ENCODE results near the gene TMEM63C.
"Not testable (repeated sequence)": the region's sequence is repeated elsewhere in the genome, so short reads cannot be mapped to it uniquely, and the experiment has no call there.

The TMEM63C gene

DNA sequence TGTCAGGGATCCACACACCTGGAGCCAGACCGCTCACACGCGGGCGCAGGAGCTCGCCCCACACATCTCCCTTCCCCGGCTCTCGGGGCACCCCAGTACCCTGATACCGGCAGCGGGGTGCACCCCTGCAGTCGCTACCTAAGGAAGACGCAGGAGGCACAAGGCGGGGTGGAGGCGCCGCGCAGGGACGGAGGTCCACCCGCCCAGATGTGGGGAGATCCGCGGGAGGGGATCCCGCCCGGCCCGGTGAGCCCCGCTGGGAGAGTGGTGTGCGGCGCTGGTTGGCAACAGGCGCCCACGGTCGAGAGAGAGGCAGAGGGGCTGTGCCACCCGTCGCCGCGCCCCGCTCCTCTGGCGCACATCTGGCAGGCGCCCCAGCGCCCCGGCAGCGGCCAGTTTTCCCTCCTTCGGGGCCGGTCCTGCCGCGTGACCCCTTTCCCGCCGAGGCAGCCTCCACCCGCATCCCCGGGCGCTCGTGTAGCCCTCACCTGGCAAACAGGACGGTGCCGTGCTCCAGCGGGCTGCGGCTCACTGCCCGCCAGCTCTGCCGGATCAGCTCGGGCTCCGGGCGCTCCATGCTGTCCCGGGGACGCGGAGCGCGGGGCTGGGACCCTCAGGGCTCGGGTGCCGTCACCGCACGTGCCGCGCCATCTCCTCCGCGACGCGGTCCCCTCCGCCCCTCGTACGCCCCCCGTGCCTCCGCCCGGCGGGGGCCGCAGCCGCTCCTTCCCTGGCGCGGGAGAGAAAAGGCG, 88.9 kb downstream of the TMEM63C start:
- H3K4me3 Mint-ChIP-seq, result peak overlapping the region in 1 of 2 donors; percentile 25

DNA sequence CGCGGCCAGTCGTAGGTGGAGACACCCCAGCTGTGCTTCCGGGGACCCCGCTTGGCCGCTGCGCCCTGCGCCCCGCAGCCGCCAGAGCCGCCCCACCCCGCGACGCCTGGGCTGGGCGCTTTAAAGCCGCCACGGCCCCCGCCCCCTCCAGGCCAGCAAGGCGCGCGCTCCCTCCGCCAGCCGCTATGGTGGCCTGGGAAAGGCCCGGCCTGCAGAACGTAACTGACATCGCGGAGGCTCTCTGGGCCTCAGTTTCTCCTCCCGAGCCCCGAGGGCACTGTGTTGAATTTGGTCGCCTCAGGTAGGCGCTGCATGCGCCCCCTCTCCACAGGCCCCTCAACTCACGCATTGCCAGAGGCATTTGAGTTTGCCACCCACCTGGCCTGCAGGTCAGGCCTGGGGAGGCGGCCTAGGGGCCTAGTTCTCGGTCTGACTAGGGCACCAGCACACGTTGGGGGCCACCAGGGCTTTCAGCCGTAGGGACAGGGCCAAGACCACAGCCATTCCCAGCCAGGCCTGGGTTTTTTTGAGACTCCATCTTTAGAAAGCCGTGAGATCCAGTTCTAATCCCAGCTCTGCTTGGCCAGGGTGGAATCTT, 89.6 kb downstream of the TMEM63C start, which contains the start of gene NGB:
TSS of gene NGB (minus strand) at position 94 of the 598 bp plus-strand sequence. CDS start 269 bp downstream, outside the sequence.
- peaks cover 42 to 54% of the 10 kb centered on the region in 2 donors for H3K27me3 Mint-ChIP-seq

More for the DNA sequence above, 88.9 kb downstream of the TMEM63C start:
- H3K9me3 Mint-ChIP-seq, result peaks cover 2 to 6% of the 10 kb centered on the region in 2 donors
- peaks cover 2 to 26% of the 10 kb centered on the region in 2 donors for H3K36me3 Mint-ChIP-seq
- H3K27ac Mint-ChIP-seq, result no peak overlapping the region
- no peak for ATAC-seq (replicated peaks)
- peaks cover 5 to 18% of the 10 kb centered on the region in 2 donors for H3K4me1 Mint-ChIP-seq
- H3K27me3 Mint-ChIP-seq, result peaks cover 42 to 54% of the 10 kb centered on the region in 2 donors
- DNase-seq, result no peak

DNA sequence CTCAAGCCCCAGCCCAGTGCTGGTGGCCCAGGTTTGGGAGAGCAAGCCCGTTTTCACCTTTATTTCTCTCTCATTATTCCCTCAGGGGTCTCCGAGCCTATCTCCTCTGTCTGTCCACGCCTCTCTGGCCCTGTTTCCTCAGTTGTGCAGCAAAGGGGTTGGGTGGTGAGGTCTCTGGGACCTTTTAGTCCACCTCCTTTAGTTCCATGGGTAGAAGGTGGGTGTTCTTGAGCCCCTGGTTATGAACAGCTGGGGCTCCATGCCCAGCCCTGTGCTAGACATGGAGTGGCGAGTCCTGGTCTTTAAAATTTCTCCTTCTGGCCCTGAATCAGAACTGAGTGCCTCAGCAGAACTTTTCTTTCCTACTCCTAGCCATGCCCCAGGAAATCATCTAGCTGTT, 90.7 kb downstream of the TMEM63C start:
- peaks cover 42 to 54% of the 10 kb centered on the region in 2 donors for H3K27me3 Mint-ChIP-seq
- ATAC-seq (replicated peaks), result no peak
- no peak for DNase-seq
- no peak overlapping the region for H3K4me3 Mint-ChIP-seq
- H3K9me3 Mint-ChIP-seq, result peaks cover 2 to 6% of the 10 kb centered on the region in 2 donors
- no peak overlapping the region for H3K27ac Mint-ChIP-seq
- peaks cover 5 to 18% of the 10 kb centered on the region in 2 donors for H3K4me1 Mint-ChIP-seq
- H3K36me3 Mint-ChIP-seq, result peaks cover 15 to 36% of the 10 kb centered on the region in 2 donors

More for the DNA sequence above, 89.6 kb downstream of the TMEM63C start, which contains the start of gene NGB:
- Mint-ChIP-seq H3K4me3 (peak within 1 kb of the TSS in 1 of 2 donors; percentile 37), H3K27ac (no peak within 1 kb of the TSS), H3K4me1 (peaks cover 5 to 18% of the 10 kb centered on the region in 2 donors), H3K36me3 (peaks cover 6 to 30% of the 10 kb centered on the region in 2 donors), H3K9me3 (peaks cover 2 to 6% of the 10 kb centered on the region in 2 donors)
- ATAC-seq (replicated peaks), result no peak
- no peak for DNase-seq

DNA sequence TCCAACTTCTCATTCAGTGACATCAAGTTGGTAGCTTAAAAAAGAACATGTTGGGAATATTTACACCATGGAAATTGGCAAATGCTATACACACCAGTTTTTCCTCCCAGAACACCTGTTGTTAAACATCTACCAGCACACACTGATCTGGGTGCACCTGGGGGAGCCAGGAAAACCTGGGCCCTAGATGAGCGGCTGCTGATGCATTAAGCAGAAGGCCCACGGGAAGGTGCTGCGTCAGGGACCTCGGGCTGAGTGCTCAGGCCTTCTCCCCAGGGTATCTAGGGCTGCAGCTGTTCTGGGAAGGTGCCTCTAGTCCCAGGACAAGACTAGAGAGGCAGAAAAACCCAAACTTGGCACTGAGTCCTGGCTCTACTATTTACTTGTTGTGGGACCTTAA, 92.2 kb downstream of the TMEM63C start:
- DNase-seq (no peak), ATAC-seq (replicated peaks) (no peak)
- Mint-ChIP-seq H3K9me3 (no peaks in the 10 kb centered on the region), H3K4me3 (no peak overlapping the region), H3K27me3 (peaks cover 30 to 42% of the 10 kb centered on the region in 2 donors), H3K27ac (no peak overlapping the region), H3K4me1 (peaks cover 5 to 18% of the 10 kb centered on the region in 2 donors), H3K36me3 (peaks cover 19 to 40% of the 10 kb centered on the region in 2 donors)

DNA sequence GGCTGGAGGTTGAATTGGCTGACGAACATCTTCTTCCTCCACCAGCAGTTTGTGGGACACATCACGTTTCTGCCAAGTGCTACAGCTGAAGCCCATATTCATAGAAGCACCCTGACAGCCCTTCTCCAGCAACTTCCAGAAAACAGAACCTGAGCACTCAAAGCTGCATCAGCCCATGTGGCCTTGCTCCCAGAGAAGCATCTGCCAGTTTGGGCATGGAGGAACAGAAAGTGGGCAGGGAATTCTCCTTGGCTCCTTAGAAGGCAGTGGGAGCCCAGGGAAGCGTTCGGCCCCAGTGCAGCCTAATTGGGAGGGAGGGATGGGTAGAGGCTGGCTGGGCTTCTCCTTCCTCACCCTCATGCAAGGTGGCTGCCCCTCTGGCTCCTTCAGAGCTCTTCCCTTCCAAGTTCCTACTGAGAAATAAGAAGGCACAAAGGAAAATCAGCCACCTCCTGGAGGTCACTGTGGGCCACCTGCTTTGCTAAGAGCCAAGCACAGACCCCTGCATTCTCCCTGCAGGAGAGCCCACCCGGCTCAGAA, 93.5 kb downstream of the TMEM63C start:
- H3K9me3 Mint-ChIP-seq, result no peaks in the 10 kb centered on the region
- no peak overlapping the region for H3K4me3 Mint-ChIP-seq
- no peak overlapping the region for H3K27ac Mint-ChIP-seq
- ATAC-seq (replicated peaks) (no peak), DNase-seq (no peak)
- peaks cover 26 to 51% of the 10 kb centered on the region in 2 donors for H3K36me3 Mint-ChIP-seq
- peaks cover 24 to 29% of the 10 kb centered on the region in 2 donors for H3K27me3 Mint-ChIP-seq
- H3K4me1 Mint-ChIP-seq, result peaks cover 3 to 13% of the 10 kb centered on the region in 2 donors

DNA sequence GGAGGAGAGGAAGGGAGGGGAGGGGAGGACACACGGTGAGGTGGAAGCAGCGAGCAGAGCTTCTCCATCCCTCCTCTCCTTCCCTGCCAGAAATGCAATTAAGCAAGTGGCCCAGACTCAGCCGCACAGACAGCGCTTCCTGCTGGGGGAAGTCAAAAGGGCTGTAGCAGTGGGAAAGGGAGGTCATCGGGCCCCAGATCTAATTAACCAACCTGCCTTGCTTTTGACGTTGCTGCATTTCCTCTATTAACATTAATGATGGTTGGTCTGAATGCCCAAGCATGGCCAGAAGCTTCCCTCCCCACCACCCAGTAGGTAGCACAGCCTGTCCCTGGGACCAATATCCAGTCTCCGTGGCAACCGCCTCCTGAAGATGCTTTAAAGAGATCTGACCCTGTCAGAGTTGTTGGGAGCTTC, 94.0 kb downstream of the TMEM63C start:
- Mint-ChIP-seq H3K27ac (no peak overlapping the region), H3K36me3 (peaks cover 28 to 56% of the 10 kb centered on the region in 2 donors), H3K9me3 (no peaks in the 10 kb centered on the region), H3K4me3 (no peak overlapping the region), H3K4me1 (peaks cover 0 to 9% of the 10 kb centered on the region in 2 donors), H3K27me3 (peaks cover 21 to 24% of the 10 kb centered on the region in 2 donors)
- no peak for ATAC-seq (replicated peaks)
- DNase-seq, result no peak

DNA sequence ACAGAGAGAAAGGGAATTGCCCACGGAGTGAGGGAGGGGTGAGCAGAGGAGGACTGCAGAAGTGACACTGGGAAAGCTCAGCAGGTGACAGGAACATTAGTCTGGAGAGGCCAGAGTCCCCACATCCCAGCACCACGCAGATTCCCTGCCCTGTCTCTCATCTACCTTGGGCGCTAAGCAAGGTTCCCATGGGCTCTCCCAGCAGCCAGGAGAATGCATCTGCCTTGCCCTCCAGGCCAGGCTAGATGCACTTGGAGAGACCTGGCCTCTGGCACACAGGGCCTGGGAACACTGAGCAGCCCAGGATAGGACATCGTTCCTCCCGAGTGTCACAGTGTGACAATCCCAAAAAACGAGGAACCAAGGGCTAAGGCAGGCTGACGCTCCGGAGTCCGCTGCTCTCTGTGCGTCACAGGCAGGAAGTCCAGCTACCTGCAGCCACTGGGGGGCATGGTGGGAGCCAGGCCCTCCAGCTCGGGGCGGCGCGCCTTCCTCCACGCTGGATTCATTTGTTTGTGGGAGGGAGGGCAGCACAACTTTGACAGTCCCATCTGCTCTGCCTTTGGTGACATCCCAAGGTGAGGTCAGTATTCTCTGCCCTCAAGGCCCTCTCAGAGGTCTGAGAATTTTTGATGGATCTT, 94.8 kb downstream of the TMEM63C start:
- Mint-ChIP-seq H3K27ac (no peak overlapping the region), H3K4me1 (peaks cover 0 to 5% of the 10 kb centered on the region in 2 donors), H3K4me3 (no peak overlapping the region), H3K27me3 (peaks cover 17 to 18% of the 10 kb centered on the region in 2 donors), H3K9me3 (no peaks in the 10 kb centered on the region), H3K36me3 (peaks cover 28 to 56% of the 10 kb centered on the region in 2 donors)
- DNase-seq (no peak), ATAC-seq (replicated peaks) (no peak)

DNA sequence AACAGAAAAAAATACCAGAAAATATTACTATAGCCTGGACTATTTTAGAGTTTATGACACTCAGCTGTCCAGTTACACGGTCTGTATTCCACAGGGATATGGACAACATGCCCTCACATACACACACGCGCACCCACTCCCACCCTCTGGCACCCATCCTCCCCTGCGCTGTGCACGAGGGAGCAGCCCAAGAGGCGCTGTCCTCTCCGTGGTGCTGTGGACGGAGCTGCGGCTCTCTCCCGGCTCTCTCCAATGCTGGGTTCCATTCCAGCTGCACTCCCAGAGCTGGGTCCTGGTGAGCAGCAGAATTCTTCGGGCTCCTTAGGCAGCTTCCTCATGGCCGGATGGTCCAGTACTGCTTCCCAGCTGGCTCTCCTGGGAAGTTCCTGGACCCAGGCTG, 95.4 kb downstream of the TMEM63C start:
- DNase-seq (no peak), ATAC-seq (replicated peaks) (no peak)
- peaks cover 28 to 57% of the 10 kb centered on the region in 2 donors for H3K36me3 Mint-ChIP-seq
- H3K27me3 Mint-ChIP-seq, result peaks cover 12% of the 10 kb centered on the region in 2 donors
- no peak overlapping the region for H3K27ac Mint-ChIP-seq
- H3K4me1 Mint-ChIP-seq, result no peaks in the 10 kb centered on the region
- H3K4me3 Mint-ChIP-seq, result no peak overlapping the region
- no peaks in the 10 kb centered on the region for H3K9me3 Mint-ChIP-seq

DNA sequence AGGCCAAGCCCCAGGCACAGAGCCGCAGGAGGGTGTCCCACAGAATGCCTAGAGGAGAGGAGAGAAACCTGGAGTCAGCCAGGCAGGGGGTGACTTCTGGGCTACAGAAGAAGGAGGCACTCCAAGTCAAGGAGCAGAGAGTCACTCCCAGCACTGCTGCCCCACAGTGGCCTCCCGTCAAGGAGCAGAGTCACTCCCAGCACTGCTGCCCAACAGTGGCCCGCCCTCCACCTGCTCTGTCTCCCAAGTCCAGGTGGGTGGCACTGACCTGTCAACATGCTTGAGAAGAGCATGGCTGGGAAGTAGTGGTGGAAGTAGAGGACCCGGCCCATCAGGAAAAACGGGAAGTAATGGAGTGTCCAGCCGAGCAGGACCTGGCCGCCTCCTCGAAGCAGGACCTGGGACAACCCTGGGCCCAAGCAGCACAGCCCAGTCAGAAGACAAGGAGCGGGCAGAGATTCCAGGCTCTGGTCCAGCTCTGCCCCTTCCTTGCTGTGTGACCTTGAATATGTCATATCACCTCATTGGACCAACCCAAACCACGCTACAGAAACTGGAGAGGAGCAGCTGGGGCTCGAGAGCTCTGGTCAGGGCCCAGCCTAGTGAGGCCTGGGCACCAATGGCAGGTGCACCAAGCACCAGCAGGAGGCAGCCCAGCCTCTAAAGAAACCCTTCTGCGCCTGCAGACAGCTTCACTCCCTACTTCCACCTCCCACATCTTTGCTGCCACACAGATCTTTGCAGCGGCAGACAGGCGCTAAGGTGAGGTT, 97.0 kb downstream of the TMEM63C start:
- no peaks in the 10 kb centered on the region for H3K4me1 Mint-ChIP-seq
- H3K4me3 Mint-ChIP-seq, result no peak overlapping the region
- H3K36me3 Mint-ChIP-seq, result peaks cover 29 to 60% of the 10 kb centered on the region in 2 donors
- DNase-seq (no peak), ATAC-seq (replicated peaks) (no peak)
- H3K9me3 Mint-ChIP-seq, result no peaks in the 10 kb centered on the region
- H3K27ac Mint-ChIP-seq, result no peak overlapping the region
- H3K27me3 Mint-ChIP-seq, result no peaks in the 10 kb centered on the region

DNA sequence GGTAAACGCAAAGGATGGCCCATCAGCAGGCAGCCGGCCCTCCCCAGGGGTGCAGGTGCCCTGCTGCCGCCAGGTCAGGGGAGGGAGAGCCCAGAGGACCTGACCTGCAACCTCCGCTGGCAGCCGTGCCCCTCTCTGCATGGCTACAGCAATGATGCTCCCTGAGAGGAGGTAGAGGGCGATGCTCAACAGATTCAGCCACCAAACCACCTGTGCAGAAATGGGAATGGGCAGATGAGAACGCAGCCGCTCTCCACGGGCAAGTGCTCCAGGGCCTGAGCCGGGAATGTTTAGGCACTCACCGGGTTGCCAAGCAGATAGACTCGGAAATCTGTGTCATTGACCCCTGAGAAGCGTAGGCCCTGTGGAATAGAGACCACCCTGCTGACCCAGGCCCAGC, 98.1 kb downstream of the TMEM63C start:
- Mint-ChIP-seq H3K27ac (no peak overlapping the region), H3K36me3 (peaks cover 38 to 62% of the 10 kb centered on the region in 2 donors), H3K27me3 (no peaks in the 10 kb centered on the region), H3K4me1 (no peaks in the 10 kb centered on the region), H3K9me3 (no peaks in the 10 kb centered on the region), H3K4me3 (no peak overlapping the region)
- ATAC-seq (replicated peaks) (no peak), DNase-seq (no peak)

DNA sequence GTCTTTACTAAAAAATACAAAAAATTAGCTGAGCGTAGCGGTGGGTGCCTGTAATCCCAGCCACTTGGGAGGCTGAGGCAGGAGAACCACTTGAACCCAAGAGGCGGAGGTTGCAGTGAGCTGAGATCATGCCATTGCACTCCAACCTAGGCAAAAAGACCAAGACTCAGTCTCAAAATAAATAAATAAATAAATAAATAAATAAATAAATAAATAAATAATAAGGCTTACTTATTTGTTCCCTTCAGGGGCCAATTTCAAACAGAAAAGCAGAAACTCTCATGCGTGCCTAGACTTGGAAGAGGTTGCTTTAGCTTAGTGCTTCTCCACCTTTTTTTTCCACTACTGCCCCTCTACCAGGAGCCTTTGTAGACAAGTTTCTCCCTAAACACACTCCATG, 99.3 kb downstream of the TMEM63C start:
- H3K27me3 Mint-ChIP-seq; H3K4me1 Mint-ChIP-seq; H3K4me3 Mint-ChIP-seq; ATAC-seq (replicated peaks); H3K9me3 Mint-ChIP-seq; H3K27ac Mint-ChIP-seq; DNase-seq: not testable (repeated sequence)
- peaks cover 47 to 69% of the 10 kb centered on the region in 2 donors for H3K36me3 Mint-ChIP-seq

DNA sequence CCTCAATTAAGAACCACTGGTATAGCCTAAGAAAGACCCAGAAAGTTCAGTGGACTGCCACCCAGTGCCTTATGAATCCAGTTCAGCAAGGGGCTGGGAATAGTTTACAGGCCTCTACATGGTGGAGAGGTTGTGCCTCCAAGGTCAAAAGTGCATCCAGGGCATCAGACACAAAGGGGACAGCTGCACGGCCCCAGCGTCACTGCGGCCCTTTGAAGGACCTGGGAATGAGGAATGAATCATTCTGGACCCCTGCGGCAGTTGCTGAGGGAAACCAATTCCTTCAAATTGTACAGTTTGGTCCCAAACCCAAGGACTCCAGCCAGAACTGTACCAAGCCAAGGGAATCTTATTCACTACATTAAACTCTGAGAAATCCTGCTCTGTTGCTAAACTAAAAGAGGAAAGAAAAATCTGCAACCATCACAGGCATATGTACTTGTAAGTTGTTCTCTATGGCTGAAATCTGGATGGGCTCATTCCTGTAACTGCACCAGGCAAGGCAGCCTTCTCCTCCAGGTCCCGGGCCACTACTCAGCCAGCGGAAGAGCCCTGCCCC, 100.3 kb downstream of the TMEM63C start:
- ATAC-seq (replicated peaks) (no peak), DNase-seq (no peak)
- no peak overlapping the region for H3K4me3 Mint-ChIP-seq
- peaks cover 45 to 74% of the 10 kb centered on the region in 2 donors for H3K36me3 Mint-ChIP-seq
- H3K27ac Mint-ChIP-seq, result no peak overlapping the region
- H3K4me1 Mint-ChIP-seq, result no peaks in the 10 kb centered on the region
- H3K27me3 Mint-ChIP-seq, result no peaks in the 10 kb centered on the region
- H3K9me3 Mint-ChIP-seq, result no peaks in the 10 kb centered on the region

DNA sequence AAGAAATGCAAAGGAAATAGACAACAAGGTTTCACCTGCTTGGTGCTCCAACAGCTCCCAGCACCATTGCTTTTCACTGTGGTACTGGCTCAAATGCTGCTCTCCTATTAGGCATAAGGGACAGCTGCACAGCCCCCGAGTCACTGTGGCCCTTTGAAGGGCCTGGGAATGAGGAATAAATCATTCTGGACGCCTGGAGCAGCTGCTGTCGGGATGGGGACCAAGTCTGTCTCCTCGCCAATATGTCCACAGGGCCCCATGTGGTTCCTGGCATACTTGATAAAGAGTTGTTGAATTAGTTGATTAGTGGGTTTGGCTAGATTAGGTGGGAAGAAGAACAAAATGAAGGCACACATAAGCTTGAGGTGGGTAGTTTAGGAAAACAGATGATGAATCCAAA, 102.5 kb downstream of the TMEM63C start:
- ATAC-seq (replicated peaks) (no peak), DNase-seq (no peak)
- Mint-ChIP-seq H3K36me3 (peaks cover 42 to 70% of the 10 kb centered on the region in 2 donors), H3K9me3 (no peaks in the 10 kb centered on the region), H3K27ac (no peak overlapping the region), H3K4me3 (no peak overlapping the region), H3K4me1 (no peaks in the 10 kb centered on the region), H3K27me3 (no peaks in the 10 kb centered on the region)

Data from stimulated activated naive B cell treated with anti-CD40 and anti-IgM and Interleukin-4, amounts not matched to agents 10 μg/mL and 1 μg/mL and 100 μg/mL, for 72 hours (primary cell).